Right lobe of liver (tissue), 6 donors: ENCODE results near the gene RIIAD1. TPM values are rescaled to one million over a fixed set of nuclear protein-coding genes. Genes with fewer than 3 reads are reported as not detected.

Experiments
- ATAC-seq, 4 donors: fragments of 200-7000 bp; cut with Tn5 transposase; one replicate each; pipeline ENCODE4 v1.9.1; 2020; ENCODE audit warnings: mild to moderate bottlenecking in 4 of 4, moderate library complexity in 4 of 4
- DNase-seq, 3 donors: peaks; one replicate each; pipeline ENCODE4 v3.0.0-alpha.2; 2020
- H3K27ac ChIP-seq, 3 donors: fragments of 200-600 bp; one replicate each; pipeline ENCODE4 v1.8.0; 2022
- H3K27me3 ChIP-seq, 2 donors: fragments of 200-600 bp; one replicate each; pipeline ENCODE4 v1.8.0; 2022
- H3K36me3 ChIP-seq, 4 donors: fragments of 200-600 bp; sonication (generic) in 1 of 4; one replicate each; pipeline versions ENCODE4 v1.5.1 to v1.8.0; 2017 to 2022; ENCODE audit warnings: control low read depth in 1 of 4
- H3K4me1 ChIP-seq, 4 donors: fragments of 200-600 bp; sonication (generic) in 1 of 4; one replicate each; pipeline versions ENCODE4 v1.5.1 to v1.8.0; 2017 to 2022; ENCODE audit warnings: control low read depth in 1 of 4
- H3K4me3 ChIP-seq, 3 donors: fragments of 200-600 bp; one replicate each; pipeline ENCODE4 v1.8.0; 2022
- H3K9me3 ChIP-seq, 4 donors: fragments of 200-600 bp; sonication (generic) in 1 of 4; one replicate each; pipeline versions ENCODE4 v1.5.1 to v1.8.0; 2017 to 2022; ENCODE audit warnings: control low read depth in 1 of 4
- POLR2A ChIP-seq: fragments of 450-650 bp; IDR thresholded peaks from one replicate; pipeline ENCODE4 v1.6.1; 2017; ENCODE audit warnings: antibody characterized with exemption, mild to moderate bottlenecking
- WGBS: methylation state at CpG from one replicate; pipeline ENCODE4 v1.1.6; 2018; ENCODE audit warnings: low coverage, low lambda C conversion rate; ENCODE audit not compliant: insufficient coverage; ENCODE audit errors: missing lambda C conversion rate; 5-methylcytosine and 5-hydroxymethylcytosine counted together
- intact Hi-C, 2 donors: fragments of 100-400 bp; cut with DNase I; formaldehyde crosslinking; loops; one replicate each; pipeline versions ENCODE4 v1.11.2 to v1.14.1; 2022
- total RNA-seq, 6 experiments: library from RNA; depleted of rRNA in 2 of 6; stranded (reverse); fragments of >200 nt in 2 of 6; fragmentation: NEBNext Ultra II Directional in 3 of 6; extraction: Animal tissue kit (Norgen Biotek cat#: 25700) in 3 of 6; gene quantifications; one replicate each; pipeline versions ENCODE4 v1.1.0 to v1.2.4, GENCODE V29; 2016 to 2023
- TF ChIP-seq, protein P1 (sequence below), 4 donors: fragments of 200-600 bp in 3 of 4; fragments of 450-650 bp in 1 of 4; IDR thresholded peaks; one replicate each; pipeline versions ENCODE4 v1.5.1 to v1.8.0; 2016 to 2022; ENCODE audit warnings: antibody characterized with exemption in 4 of 4, mild to moderate bottlenecking in 2 of 4
- donor health status: DM: no; HTN: yes; CAD: no.
- donor health status: DM: no; HTN: no; CAD: no.
- donor health status: DM: no; HTN: no; CAD: no.
- donor health status: DM: no; HTN: yes; CAD: no.
- donor health status: DM: no; HTN: yes; CAD: no.

RIIAD1 gene
- total RNA-seq, 6 experiments from 2014 or later = not detected

GRCh38 chr1:151706464-151707415, 14.6 kb upstream of the RIIAD1 start:
- intact Hi-C loops = no loop called here
- no peak for TF ChIP-seq POLR2A
- TF ChIP-seq, protein P1, sequence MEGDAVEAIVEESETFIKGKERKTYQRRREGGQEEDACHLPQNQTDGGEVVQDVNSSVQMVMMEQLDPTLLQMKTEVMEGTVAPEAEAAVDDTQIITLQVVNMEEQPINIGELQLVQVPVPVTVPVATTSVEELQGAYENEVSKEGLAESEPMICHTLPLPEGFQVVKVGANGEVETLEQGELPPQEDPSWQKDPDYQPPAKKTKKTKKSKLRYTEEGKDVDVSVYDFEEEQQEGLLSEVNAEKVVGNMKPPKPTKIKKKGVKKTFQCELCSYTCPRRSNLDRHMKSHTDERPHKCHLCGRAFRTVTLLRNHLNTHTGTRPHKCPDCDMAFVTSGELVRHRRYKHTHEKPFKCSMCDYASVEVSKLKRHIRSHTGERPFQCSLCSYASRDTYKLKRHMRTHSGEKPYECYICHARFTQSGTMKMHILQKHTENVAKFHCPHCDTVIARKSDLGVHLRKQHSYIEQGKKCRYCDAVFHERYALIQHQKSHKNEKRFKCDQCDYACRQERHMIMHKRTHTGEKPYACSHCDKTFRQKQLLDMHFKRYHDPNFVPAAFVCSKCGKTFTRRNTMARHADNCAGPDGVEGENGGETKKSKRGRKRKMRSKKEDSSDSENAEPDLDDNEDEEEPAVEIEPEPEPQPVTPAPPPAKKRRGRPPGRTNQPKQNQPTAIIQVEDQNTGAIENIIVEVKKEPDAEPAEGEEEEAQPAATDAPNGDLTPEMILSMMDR (IDR thresholded peaks at IDR 0.05) = no peak
- DNase-seq = no peak

DNA sequence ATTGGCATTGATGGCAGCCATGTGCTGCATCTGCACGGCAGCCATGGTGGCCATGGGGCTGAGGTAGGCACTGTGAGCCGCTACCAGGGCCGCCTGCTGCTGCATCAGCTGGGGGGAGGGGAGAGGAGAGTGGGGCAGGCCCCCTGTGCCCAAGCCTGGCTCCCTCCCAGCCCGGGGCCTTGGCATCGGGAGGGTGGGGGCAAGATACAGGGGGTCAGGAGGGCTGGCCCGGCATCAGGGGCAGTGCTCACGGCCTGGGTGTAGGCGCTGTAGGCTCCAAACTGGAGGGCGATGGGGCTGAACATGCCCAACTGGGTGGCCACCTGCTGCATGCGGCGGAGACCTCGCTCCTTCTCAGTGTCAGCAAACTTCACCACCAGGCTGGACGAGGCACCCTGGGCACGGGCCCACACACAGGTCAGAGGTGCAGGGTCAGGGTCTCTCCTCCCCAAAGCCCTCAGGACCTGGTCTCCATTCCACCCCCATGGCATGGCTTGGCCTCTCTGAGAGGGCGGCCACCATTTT, 13.7 kb upstream of the RIIAD1 start:
- DNase-seq = no peak

More at GRCh38 chr1:151706464-151707415, 14.6 kb upstream of the RIIAD1 start:
- no peaks in the 10 kb centered on the region for H3K9me3 ChIP-seq
- no peak overlapping the region for H3K4me3 ChIP-seq
- H3K27ac ChIP-seq = no peak overlapping the region
- 32% methylated on average over 6 of the region's 21 CpGs for WGBS
- H3K36me3 ChIP-seq = no peaks in the 10 kb centered on the region
- no peak for ATAC-seq
- H3K27me3 ChIP-seq = no peaks in the 10 kb centered on the region
- H3K4me1 ChIP-seq = no peaks in the 10 kb centered on the region

DNA sequence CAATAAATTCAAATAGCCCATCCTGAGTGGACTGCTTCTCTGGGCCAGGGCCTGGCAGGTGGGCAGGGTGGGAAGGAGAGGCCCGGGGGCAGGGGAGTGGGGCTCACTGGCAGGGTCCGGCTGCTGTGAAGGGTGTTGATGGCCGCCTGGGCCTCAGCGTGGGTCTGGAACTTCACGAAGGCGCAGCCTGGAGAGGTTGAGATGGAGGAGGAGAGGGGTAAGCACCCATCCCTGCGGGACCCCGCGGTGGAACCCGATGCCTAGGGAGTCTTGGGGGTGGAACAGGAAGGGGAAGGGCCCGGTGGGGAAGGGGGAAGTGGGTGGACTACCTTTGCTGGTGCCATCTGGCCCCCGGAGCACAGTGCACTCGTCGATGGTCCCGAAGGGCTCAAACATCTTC, 12.4 kb upstream of the RIIAD1 start:
- WGBS = 45% methylated on average over 2 of the region's 15 CpGs
- Histone ChIP-seq H3K4me1 (no peaks in the 10 kb centered on the region), H3K9me3 (no peaks in the 10 kb centered on the region), H3K36me3 (no peaks in the 10 kb centered on the region), H3K27me3 (no peaks in the 10 kb centered on the region), H3K27ac (no peak overlapping the region), H3K4me3 (no peak overlapping the region)
- TF ChIP-seq POLR2A = no peak
- TF ChIP-seq, protein P1 (IDR thresholded peaks at IDR 0.05) = no peak
- DNase-seq (no peak), ATAC-seq (no peak)
- intact Hi-C loops = no loop called here

More for the DNA sequence above, 13.7 kb upstream of the RIIAD1 start:
- intact Hi-C loops = no loop called here
- H3K36me3 ChIP-seq = no peaks in the 10 kb centered on the region
- H3K4me1 ChIP-seq = no peaks in the 10 kb centered on the region
- no peak for ATAC-seq
- no peak overlapping the region for H3K4me3 ChIP-seq
- 100% methylated on average over 1 of the region's 15 CpGs for WGBS
- no peak overlapping the region for H3K27ac ChIP-seq
- no peaks in the 10 kb centered on the region for H3K27me3 ChIP-seq
- no peaks in the 10 kb centered on the region for H3K9me3 ChIP-seq
- TF ChIP-seq, protein P1 (IDR thresholded peaks at IDR 0.05) = no peak
- no peak for TF ChIP-seq POLR2A

DNA sequence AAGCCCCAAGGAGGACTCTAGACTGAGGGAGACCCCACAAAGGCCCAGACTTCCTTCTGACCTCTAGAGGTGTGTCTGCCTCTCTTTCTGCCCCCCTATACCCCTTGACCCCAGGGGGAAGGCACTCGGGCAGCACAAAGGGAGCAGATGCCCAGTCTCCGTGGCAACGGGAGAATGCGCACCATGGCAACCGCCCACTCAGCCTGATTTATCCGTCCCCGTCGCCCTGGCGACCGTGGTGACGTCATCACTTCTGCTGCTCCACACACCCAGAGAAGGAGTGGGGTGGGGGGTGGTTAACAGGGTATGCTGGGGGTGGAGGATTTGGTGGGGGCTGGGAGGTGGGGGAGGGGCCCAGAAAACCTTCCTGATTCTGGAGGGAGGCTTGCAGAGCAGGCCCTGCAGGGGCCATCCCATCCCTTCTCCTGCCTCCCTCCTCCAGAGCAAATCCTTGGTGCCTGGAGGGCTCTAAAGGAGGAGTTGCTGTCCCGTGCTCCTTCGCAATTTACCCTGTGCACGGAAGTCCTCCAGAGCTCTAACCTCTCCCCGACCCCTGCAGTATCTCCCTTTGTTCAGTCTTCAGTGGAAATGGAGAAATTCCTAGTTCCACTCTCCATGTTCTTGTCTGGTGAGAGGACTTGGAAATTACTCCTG, 11.0 kb upstream of the RIIAD1 start:
- ATAC-seq = no peak
- Histone ChIP-seq H3K4me1 (no peaks in the 10 kb centered on the region), H3K36me3 (no peaks in the 10 kb centered on the region), H3K27me3 (no peaks in the 10 kb centered on the region), H3K4me3 (no peak overlapping the region), H3K27ac (no peak overlapping the region), H3K9me3 (no peaks in the 10 kb centered on the region)
- DNase-seq = no peak
- intact Hi-C loops = no loop called here
- TF ChIP-seq, protein P1 (IDR thresholded peaks at IDR 0.05) = no peak
- TF ChIP-seq POLR2A = no peak
- WGBS = 51% methylated on average over 6 of the region's 15 CpGs
